Measurements from ENCODE around the gene MAMSTR. TPM values are rescaled to one million over a fixed set of nuclear protein-coding genes. Genes with fewer than 3 reads are reported as not detected.

The MAMSTR gene
- total RNA-seq, 4 donors from 2014 or later, result 0.51 TPM; not detected in 3

GRCh38 chr19:48750351-48750750 is 30.8 kb upstream of the MAMSTR start:
- no peak for TF ChIP-seq CTCF (IDR thresholded peaks at IDR 0.05; ENCODE audit: low read depth)

GRCh38 chr19:48749571-48750198 is 30.2 kb upstream of the MAMSTR start:
- TF ChIP-seq CTCF (IDR thresholded peaks at IDR 0.05; ENCODE audit: low read depth), result no peak

- TF ChIP-seq CTCF (IDR thresholded peaks at IDR 0.05; ENCODE audit: low read depth), result no peak
Measured at GRCh38 chr19:48746738-48747575, 27.4 kb upstream of the MAMSTR start, which contains the start of gene IZUMO1. TSS of gene IZUMO1 (minus strand) at chr19:48746909. CDS start at chr19:48745859, 1,050 bp downstream.

GRCh38 chr19:48746110-48746509 is 26.6 kb upstream of the MAMSTR start:
- TF ChIP-seq CTCF (IDR thresholded peaks at IDR 0.05; ENCODE audit: low read depth), result no peak

GRCh38 chr19:48745208-48745995 is 25.9 kb upstream of the MAMSTR start:
- TF ChIP-seq CTCF (IDR thresholded peaks at IDR 0.05; ENCODE audit: low read depth), result no peak

GRCh38 chr19:48742096-48742495 is 22.6 kb upstream of the MAMSTR start:
- TF ChIP-seq CTCF (IDR thresholded peaks at IDR 0.05; ENCODE audit: low read depth), result no peak
